Measurements from ENCODE around the gene QRICH2.
"Not testable (repeated sequence)": the region's sequence is repeated elsewhere in the genome, so short reads cannot be mapped to it uniquely, and the experiment has no call there.

Gene QRICH2

DNA sequence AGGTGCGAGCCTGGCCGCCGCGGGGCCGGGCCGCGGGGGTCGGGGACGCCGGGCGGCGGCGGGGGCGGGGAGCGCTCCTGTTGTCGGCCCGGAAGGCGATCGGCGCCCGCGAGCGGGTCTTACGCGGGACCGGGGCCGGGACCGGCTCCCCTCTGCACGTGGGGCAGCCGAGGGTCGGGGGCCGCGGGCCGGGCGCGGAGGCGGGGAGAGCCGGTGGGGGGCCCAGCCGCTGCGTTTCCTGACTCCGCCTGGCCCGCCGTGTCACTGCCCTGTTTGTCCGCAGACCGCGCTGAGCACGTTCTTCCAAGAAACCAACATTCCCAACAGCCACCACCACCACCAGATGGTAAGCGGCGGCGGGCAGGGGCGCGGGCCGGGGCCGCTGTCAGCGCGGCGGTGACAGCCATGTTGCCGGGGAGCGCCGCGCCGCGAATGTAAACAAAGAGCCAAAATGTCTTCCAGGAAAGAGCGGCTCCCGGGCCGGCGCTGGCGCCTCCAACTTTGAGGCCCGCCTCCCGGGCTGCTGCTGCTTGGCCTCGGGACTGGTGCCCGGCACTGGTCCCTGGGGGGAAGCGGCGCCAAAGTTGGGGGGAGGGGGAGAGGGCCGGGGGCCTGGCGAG is 42.3 kb downstream of the QRICH2 start:
- DNase-seq (ENCODE audit: low spot score), result no peak

DNA sequence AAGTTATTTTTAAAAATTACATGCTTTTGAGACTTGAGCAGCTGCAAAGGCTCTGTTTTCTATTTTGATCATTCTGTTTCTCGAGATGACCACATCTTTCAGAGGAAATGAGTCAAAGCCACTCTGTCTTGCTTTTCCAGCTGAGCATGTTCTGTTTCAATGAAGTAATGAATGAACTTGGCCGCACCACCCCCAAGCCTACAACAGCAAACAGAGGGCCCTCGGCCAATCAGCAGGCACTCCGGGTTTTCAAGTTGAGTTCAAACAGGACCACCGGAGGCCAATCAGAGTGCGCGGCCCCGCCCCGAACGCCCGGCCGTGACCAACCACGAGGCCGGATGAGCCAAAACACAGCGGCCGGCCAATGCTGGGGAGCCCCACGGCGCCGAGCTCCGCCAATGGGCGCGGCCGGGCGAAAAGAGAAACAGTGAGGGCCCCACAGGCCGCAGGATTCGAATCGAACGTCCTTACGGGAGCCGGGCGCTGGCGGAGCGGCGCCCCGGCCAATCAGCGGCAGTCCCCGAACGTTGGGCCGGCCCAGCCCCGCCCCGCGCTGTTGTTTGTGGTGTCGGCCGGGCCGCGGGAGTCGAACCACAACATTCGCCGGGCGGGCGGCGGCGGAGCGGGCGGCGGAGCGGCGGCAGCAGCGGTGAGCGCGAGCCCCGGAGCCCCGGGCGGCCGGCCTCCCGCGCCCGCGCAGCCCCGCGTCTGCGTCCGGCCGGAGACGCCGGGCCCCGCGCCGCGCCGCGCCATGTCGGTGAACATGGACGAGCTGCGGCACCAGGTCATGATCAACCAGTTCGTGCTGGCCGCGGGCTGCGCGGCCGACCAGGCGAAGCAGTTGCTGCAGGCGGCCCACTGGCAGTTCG is 43.1 kb downstream of the QRICH2 start, which contains the start of gene UBALD2:
Gene UBALD2 (plus strand): TSS at position 594 of the 869 bp plus-strand sequence. CDS start 158 bp downstream, at position 752.
- DNase-seq (ENCODE audit: low spot score), result peak; percentile 100

DNA sequence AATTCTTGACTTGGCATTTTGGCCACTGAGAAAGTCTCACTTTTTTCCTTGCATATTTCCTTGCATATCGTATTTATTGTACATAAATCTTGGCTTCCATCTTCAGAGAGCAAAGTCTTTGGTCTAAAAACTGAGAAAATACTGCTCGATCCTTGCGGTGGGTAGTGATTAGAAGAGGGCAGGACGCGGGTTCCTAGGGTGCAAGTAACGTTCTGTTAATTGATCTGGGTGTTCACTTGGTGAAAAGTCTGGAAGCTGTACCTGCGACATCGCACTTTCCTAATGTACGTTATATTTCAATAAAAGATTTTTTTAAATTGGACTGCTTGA is 43.7 kb downstream of the QRICH2 start:
- no peak for DNase-seq (ENCODE audit: low spot score)

DNA sequence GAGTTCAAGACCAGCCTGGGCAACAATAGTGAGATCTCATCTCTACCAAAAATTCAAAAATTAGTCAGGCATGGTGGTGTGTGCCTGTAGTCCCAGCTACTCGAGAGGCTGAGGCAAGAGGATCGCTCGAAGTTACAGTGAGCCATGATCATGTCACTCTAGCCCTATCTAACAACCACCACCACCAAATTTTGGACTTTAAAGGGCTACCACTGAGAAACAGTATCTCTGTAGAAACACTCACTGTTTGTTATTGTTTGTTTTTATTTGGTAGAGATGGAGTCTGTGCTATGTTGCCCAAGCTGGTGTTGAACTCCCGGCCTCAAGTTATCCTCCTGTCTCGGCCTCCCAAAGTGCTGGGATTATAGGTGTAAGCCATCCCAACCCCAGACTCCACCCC is 44.2 kb downstream of the QRICH2 start:
- no peak for DNase-seq (ENCODE audit: low spot score)

DNA sequence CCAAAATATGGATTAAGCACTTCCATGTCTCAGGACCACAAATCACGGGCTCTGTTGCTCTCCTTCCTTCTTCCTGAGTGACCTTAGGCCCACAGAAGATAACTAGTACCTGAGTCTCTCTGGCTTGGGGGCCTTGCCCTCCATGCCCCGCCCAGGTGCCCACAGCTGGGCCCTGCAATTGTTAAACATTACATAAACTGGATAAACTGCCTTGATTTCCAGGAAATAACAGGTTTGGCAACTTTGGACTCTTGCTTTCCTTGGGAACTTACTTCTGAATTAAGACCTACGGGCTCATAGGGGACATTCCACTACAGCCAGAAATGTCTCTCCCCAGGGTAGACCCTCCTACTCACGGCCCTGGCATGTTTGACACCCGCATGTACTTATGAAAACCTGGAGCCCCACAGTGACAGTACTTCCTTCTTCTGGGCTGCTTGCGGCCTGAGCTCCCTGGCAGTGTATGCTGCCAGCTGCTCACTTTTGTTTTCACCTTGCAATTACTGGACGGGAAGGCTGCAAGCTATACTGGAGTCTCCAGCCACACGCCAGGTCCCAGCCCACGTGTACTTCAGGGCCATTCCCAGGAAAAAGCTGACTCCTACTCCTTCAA is 45.2 kb downstream of the QRICH2 start:
- no peak for DNase-seq (ENCODE audit: low spot score)

DNA sequence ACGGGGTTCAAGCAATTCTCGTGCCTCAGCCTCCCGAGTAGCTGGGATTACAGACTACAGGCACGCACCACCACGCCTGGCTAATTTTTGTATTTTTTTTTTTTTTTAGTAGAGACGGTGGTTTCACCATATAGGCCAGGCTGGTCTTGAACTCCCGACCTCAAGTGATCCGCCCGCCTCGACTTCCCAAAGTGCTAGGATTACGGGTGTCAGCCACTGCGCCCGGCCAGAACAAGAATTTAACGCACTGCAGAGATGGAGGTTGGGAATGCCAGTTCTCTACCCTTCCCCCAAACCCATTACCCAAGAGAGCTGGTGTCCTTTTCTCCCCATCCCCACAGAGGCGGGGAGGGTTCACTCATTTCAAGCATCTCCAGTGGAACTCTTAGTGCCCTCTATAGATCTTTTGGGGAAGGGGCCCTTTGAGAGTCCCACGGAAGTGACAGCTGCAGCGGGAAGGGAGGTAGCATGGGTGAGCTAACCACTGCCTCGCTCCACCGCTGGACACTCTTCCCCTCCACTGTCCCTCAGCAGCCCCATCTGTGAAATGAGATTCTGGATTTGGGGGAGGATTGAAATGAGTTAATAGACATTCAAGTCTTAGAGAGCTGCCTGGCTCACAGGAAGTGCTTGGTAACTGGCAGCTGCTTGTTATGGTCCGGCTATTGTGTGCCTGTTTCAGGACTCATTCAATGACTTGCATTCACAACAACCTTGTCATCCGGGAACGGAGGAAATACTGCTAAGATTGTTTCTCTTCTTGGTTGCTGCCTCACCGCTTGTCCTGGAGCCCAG is 46.5 kb downstream of the QRICH2 start:
- DNase-seq (ENCODE audit: low spot score), result peak; percentile 60

DNA sequence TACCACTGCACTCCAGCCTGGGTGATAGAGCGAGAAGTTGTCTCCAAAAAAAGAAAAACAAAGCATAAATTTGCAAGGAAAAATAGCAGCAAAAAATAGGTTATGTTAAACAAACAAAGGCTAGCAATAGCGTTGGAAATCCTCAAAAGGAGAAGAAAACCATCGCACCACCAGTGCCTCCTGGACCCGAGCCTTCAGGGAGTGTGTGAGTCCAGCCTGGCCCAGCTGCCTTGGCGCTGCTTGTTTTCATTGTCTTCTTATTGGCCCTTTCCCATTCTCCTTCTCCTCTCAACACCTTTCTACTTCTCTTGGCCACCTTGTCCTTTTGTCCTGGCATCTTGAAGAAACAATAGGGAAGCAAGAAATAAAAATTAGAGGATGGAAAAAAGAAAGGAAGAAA is 47.4 kb downstream of the QRICH2 start:
- no peak for DNase-seq (ENCODE audit: low spot score)

DNA sequence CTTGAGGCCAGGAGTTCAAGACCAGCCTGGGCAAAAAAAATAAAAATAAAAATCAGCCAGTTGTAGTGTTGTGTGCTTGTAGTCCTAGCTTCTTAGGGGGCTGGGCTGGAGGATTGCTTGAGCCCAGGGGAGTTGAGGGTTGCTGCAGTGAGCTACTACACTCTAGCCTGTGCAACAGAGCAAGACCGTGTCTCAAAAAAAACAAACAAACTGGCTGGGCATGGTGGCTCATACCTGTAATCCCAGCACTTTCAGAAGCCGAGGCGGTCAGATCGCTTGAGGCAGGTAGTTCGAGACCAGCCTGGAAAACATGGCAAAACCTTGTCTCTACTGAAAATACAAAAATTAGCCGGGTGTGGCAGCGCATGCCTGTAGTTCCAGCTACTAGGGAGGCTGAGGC is 47.9 kb downstream of the QRICH2 start:
- no peak for DNase-seq (ENCODE audit: low spot score)

DNA sequence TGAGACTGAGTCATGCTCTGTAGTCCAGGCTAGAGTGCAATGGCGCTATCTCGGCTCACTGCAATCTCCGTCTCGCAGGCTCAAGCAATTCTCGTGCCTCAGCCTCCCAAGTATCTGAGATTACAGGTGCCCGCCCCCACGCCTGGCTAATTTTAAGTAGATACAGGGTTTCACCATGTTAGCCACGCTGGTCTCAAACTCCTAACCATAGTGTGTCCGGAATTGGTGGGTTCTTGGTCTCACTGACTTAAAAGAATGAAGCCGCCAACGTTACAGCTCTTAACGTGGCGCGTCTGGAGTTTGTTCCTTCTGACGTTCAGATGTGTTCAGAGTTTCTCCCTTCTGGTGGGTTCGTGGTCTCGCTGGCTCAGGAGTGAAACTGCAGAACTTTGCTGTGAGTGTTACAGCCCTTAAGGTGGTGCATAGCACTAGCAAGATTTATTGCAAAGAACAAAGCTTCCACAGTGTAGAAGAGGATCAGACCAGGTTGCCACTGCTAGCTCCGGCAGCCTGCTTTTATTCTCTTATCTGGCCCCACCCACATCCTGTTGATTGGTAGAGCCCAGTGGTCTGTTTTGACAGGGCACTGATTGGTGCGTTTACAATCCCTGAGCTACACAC is 51.5 kb downstream of the QRICH2 start:
- peak; percentile 59 for DNase-seq (ENCODE audit: low spot score)

DNA sequence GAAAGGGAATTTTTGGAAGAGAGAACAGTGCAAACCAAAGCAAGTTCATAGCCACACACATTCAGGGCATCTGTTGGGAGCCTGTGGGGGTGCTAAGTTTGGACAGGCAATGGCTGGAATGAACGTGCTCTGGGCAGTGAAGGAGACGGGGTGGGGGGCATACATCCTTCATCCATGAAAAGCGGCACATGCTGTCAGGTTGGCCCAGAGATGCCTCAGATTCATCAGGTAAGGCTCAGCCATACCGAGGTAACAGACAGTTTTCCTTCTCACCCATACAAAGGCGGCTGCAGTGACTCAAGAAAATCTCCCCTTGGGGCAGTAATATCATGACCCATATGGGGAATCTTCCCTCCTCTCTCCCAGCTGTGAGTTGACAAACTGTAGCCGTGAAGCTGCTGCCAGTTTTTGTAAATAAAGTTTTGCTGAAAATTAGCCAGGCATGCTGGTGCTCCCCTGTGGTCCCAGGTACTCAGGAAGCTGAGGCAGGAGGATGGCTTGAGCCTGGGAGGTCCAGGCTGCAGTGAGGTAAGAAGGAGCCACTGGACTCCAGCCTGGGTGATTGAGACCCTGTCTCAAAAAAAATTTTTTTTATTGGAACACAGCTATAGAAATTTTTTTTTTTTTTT is 52.2 kb downstream of the QRICH2 start:
- no peak for DNase-seq (ENCODE audit: low spot score)

DNA sequence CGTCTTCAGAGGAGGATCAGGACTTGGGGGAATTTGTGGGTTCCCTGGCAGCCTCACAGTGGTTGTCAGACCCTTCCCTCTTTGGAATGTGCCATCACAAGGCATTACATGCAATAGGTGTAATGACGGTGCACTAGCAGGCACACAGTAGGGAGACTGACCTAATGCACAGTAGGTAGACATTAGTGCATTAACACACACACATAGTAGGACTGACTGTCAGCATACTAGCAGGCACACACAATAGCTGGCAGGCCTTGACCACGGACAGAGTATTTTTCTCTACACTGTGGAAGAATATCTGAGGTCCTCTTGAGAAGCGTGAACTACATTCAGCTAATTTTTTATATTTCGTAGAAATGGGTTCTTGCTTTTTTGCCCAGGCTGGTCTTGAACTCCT is 53.8 kb downstream of the QRICH2 start:
- no peak for DNase-seq (ENCODE audit: low spot score)

DNA sequence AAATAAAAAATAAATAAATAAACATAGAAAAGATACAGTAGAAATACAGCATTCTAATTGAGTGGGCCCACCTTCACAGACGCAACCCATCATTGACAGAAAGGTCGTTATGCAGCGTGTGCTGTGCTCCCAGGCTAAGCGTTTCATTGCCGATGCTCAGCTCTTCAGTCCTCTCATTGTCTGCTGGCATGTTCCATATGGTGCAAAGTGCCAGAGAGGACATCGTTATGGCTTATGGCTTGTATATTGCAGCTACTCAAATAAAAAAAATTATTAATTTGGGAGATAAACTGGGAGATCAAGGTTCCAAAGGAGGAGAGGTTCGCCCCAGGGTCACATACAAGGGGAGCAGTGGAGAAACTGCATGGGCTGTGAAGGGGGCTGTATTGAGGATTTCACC is 54.2 kb downstream of the QRICH2 start:
- no peak for DNase-seq (ENCODE audit: low spot score)

DNA sequence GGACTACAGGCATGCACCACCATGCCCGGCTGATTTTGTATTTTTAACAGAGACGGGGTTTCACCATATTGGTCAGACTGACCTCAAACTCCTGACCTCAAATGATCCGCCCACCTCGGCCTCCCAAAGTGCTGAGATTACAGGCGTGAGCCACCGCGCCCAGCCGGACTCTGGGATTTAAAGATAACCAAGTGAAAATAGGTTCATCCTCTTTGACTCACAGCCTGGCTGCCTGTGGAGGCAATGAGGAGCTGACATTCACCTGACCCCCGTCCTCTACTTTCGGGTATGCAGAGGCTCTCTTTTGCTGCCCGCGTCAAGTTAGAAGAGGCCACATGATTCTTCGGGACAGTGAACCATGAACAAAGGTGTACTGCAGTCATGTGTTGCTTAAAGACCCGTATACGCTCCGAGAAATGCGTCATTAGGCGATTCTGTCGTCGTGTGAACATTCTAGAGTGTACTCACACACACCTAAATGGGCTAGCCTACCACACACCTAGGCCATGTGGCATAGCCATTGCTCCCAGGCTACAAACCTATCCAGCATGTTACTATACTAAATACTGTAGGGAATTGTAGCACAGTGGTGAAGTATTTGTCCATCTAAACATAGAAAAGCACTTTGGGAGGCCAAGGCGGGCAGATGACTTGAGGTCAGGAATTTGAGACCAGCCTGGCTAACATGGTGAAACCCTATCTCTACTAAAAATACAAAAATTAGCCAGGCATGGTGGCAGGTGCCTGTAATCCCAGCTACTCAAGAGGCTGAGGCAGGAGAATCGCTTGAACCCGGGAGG is 54.9 kb downstream of the QRICH2 start:
- DNase-seq (ENCODE audit: low spot score), result not testable (repeated sequence)

DNA sequence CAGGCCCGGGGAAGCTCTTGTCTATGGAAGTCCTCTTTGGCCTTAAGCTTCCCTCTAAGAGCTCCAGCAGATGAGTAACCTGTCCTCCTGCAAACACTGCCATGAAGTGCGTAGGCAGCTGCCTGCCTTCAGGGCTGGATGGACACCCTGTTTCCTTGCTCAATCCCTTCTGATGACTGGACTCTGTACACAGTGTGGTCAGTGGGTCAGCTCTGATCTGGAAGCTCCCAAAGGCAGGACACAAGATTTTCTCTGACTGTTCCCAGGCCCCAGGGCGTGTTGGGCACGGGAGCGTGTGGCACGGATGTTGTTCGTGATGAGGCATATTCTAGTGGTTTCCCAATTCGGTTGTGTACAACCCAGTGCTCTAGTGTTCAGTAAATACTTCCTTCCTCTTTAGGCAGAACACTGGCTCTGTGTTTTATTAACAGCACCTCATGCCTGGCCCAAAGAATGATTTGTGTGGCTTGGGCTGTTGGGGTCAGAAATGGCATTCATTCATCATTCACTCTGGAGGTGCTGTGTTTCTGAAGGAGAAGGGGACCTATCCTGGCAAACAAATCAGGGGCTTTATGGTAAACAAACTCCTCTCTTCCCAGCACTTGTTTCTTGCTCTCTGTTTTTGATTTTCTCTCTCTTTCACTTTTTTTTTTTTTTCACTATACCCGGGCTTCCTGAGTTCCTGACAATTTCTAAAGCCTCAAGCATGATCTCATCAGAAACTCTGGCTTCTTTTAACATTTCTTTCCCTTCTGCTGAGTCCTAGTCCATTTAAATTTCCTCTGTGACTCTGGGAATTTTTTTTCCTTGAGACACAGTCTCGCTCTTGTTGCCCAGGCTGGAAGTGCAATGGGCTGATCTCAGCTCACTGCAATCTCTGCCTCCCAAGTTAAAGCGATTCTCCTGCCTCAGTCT is 55.8 kb downstream of the QRICH2 start:
- peak; percentile 73 for DNase-seq (ENCODE audit: low spot score)

DNA sequence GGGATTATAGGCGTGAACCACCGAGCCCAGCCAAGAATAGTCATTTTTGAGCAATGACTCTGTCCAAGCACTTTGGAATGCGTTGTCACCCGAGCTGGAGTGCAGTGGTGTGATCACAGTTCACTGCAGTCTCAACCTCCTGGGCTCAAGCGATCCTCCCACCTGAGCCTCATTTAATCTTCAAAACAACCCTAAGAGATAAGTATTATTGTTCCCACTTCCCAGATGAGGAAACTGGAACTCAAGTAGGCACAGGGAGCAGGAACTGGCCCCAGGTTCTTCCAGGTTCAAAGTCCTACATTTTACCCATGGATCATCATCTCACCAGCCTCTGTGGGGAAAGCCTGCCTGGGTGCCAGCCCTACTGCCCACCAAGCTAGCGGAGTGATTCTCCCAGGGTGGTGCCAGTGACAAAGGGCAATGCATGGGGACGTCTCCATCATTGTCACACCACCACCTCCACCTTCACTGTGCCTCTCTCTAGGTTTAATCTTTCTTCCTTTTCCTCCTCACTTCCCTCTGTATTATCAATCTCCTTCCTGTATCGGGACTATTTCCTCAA is 56.5 kb downstream of the QRICH2 start:
- DNase-seq (ENCODE audit: low spot score), result no peak

DNA sequence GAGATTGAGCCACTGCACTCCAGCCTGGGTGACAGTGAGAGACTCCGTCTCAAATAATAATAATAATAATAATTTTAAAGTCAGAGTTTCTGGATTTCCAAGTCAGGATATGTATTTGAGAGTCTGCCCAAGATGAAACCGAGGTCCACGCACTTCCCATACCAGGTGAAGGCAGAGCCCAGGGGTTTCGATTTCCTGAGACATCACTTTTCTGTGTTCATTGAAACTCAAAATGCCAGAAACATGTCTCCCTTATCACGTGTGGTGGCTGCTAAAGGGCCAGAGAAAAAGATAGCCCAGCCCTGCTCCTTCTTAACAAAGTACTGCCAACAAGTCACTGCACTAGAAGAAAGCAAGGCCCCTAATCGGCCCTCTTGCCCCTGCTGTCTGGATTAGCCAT is 57.9 kb downstream of the QRICH2 start:
- DNase-seq (ENCODE audit: low spot score), result no peak

DNA sequence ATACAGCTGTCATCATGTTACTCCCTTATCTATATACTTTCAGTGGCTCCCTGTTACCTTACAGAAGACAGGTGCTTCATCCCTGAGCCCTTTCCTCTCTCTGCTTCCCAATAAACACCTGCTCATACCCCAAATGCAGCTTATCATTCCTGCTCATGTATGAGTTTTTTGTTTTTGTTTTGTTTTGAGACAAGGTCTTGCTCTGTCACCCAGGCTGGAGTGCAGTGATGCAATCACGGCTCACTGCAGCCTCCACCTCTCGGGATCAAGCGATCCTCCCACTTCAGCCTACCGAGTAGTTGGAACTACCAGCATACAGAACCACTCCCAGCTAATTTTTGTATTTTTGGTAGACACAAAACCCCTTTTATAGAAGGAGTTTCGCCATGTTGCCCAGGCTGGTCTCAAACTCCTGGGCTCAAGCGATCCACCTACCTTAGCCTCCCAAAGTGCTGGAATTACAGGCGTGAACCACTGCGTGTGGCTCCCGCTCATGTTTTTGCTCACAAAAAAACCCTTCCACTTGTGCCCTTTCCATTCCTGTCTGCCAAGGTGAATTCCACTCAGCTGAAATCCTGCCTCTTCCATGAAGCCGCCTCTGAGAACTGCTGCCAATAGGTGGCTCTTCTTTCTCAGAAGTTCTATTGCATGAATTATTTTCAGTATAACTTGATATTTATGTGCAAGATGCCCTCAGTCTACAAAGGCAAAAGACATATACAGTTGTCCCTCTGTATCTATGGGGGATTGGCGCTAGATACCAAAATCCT is 59.9 kb downstream of the QRICH2 start:
- no peak for DNase-seq (ENCODE audit: low spot score)

DNA sequence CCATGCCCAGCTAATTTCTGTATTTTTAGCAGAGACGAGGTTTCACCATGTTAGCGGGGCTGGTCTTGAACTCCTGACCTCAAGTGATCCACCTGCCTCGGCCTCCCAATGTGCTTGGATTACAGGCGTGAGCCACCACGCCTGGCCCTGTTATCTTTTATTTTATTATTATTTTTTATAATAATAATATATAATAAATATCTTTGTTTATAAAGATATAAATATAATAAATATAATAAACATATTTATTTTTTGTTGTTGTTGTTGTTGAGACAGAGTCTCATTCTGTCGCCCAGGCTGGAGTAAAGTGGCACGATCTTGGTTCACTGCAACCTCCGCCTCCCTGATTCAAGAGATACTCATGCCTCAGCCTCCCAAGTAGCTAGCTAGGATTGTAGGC is 60.8 kb downstream of the QRICH2 start:
- no peak for DNase-seq (ENCODE audit: low spot score)

Measured in activated CD4-positive, alpha-beta T cell treated with anti-CD3 and anti-CD28 coated beads, Interleukin-2, Interleukin-4, amounts not matched to agents 100 ng/mL and 50 ng/mL, durations not matched to agents 16 hours and 8 hours (primary cell).